RWPE1 (cell line): ENCODE data around the gene WDR5B.

Experiments used
- CTCF ChIA-PET: fragments of 350-600 bp; sonication (Branson Sonifier 250); formaldehyde crosslinking; extraction: SDS; loops from one replicate; lab custom pipeline; 2021; lab: Yijun Ruan, JAX
- POLR2A ChIA-PET: fragments of 400-600 bp; formaldehyde crosslinking; extraction: SDS; loops from one replicate; lab custom pipeline; 2020; ENCODE audit warnings: antibody characterized with exemption; ENCODE audit not compliant: low non-redundant PET; lab: Yijun Ruan, JAX
- DNase-seq: peaks from one replicate; pipeline ENCODE4 v3.0.0; 2012; ENCODE audit warnings: low spot score
- H3K27ac ChIP-seq: fragments of 450-650 bp; 2 replicates; pipeline ENCODE4 v1.5.1; 2017
- CTCF ChIP-seq: fragments of 450-650 bp; conservative IDR thresholded peaks from 2 replicates; pipeline ENCODE4 v1.5.1; 2017; ENCODE audit warnings: low read depth, mild to moderate bottlenecking

Gene WDR5B

GRCh38 chr3:122414391-122414790 lies 1.5 kb downstream of the WDR5B start:
- no peak overlapping the region for H3K27ac ChIP-seq
- ChIA-PET CTCF (no interaction called here), POLR2A (no interaction called here)
- no peak for TF ChIP-seq CTCF
- DNase-seq, result no peak

DNA sequence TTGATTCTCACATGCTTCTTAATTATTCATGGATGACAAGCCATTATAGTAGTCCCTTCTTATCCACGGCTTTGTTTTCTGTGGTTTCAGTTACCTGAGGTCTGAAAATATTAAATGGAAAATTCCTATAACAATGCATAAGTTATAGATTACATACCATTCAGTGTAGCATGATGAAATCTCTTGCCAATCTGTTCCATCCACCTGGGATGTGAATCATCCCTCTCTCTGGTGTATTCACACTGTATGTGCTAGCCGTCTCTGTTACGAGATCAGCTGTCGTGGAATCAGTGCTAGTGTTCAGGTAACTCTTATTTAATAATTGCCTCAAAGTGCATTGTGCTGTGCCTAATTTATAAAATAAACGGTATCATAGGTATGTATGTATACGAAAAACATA lies 5.2 kb downstream of the WDR5B start:
- DNase-seq, result peak; percentile 10
- TF ChIP-seq CTCF, result no peak
- POLR2A ChIA-PET, result no interaction called here
- CTCF ChIA-PET, result interaction anchor here (0.6 to 1.0 kb wide), 2 partner anchors 17 to 864 kb away, joined by 3 to 5 read pairs; no protein-coding TSS in a partner anchor
- no peak overlapping the region for H3K27ac ChIP-seq

GRCh38 chr3:122410111-122410510 lies 5.8 kb downstream of the WDR5B start:
- POLR2A ChIA-PET, result no interaction called here
- CTCF ChIA-PET, result interaction anchor here (2.3 kb wide), 1 partner anchor 17 kb away, joined by 7 read pairs; no protein-coding TSS in a partner anchor
- no peak overlapping the region for H3K27ac ChIP-seq
- DNase-seq, result no peak
- no peak for TF ChIP-seq CTCF

DNA sequence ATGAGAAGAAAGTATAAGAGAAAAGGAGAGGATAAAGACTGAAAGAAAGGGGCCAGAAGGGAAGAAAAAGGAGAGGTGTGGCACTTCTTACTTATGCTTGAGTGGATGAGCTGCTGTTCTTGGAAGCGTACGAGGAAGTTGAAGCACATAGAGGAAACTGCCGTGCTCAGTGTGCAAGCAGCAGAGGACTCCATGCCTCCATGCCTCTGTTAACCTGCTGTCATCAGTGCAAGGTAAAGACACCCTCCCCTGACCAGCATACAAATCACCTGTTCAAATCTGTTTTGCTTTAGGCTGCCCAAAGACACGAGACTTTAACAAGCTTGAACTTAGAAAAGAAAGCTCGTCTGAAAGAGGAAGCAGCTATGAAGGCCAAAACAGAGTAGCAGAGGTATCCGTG lies 6.4 kb downstream of the WDR5B start:
- DNase-seq, result no peak
- ChIA-PET POLR2A (interaction anchor here (0.6 kb wide), 1 partner anchor 61 kb away, joined by 8 read pairs; no protein-coding TSS in a partner anchor), CTCF (interaction anchor here (2.3 kb wide), 1 partner anchor 16 kb away, joined by 7 read pairs; no protein-coding TSS in a partner anchor)
- H3K27ac ChIP-seq, result no peak overlapping the region
- no peak for TF ChIP-seq CTCF

DNA sequence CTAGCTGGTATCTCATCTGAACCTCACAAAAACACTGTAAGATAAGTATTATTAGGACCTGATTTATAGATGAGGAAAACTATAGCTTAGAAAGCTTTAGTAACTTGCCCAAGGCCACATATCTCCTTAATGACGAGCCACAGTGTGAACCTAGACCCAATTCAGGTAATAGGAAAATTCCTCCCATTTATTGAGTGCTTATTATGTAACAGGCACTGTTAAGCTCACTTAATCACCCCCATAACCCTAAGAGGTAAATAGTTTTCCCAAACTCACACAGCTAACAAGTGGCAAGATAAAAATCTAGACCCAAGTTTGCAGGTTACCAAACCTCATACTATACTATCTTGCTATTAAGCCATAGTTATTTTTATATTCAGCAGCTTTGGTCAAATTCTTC lies 7.9 kb downstream of the WDR5B start:
- no peak for TF ChIP-seq CTCF
- ChIA-PET CTCF (interaction anchor here (1.3 to 2.3 kb wide), 2 partner anchors 15 to 23 kb away, joined by 4 to 7 read pairs; no protein-coding TSS in a partner anchor), POLR2A (no interaction called here)
- DNase-seq, result no peak
- no peak overlapping the region for H3K27ac ChIP-seq

GRCh38 chr3:122406198-122406597 lies 9.7 kb downstream of the WDR5B start:
- no peak overlapping the region for H3K27ac ChIP-seq
- ChIA-PET CTCF (no interaction called here), POLR2A (no interaction called here)
- DNase-seq, result no peak
- TF ChIP-seq CTCF, result no peak
